Astrocyte of the cerebellum (primary cell): ENCODE data around the gene USP31.

ENCODE experiments used
- DNase-seq: peaks from one replicate; pipeline ENCODE4 v3.0.0-alpha.2; 2011; ENCODE audit warnings: low read depth
- H3K4me3 ChIP-seq: 2 replicates; pipeline ENCODE4 v1.5.1; 2011; ENCODE audit warnings: mild to moderate bottlenecking, low read depth, low read length, moderate library complexity
- CTCF ChIP-seq: IDR thresholded peaks from 2 replicates; pipeline ENCODE4 v1.5.1; 2012; ENCODE audit warnings: low read length, low read depth, moderate library complexity, mild to moderate bottlenecking; ENCODE audit errors: missing control alignments
- in situ Hi-C: cut with HindIII; loops from 2 replicates; pipeline ENCODE4 v1.10.0; 2017; ENCODE audit warnings: low sequenced_read_pairs

Gene USP31

GRCh38 chr16:23160574-23160973 is 11.3 kb upstream of the USP31 start:
- no peak overlapping the region for H3K4me3 ChIP-seq
- DNase-seq, result no peak
- TF ChIP-seq CTCF, result no peak
- in situ Hi-C loops, result no loop called here

- no peak for DNase-seq
- no peak for TF ChIP-seq CTCF
- in situ Hi-C loops, result no loop called here
- H3K4me3 ChIP-seq, result no peak overlapping the region
Observed at GRCh38 chr16:23160082-23160481, 10.8 kb upstream of the USP31 start.

GRCh38 chr16:23158114-23158513 is 8.9 kb upstream of the USP31 start:
- in situ Hi-C loops, result no loop called here
- no peak for TF ChIP-seq CTCF
- H3K4me3 ChIP-seq, result no peak overlapping the region

GRCh38 chr16:23156946-23157460 is 7.8 kb upstream of the USP31 start:
- TF ChIP-seq CTCF, result no peak
- no peak overlapping the region for H3K4me3 ChIP-seq
- no peak for DNase-seq
- in situ Hi-C loops, result no loop called here

More at GRCh38 chr16:23158114-23158513, 8.9 kb upstream of the USP31 start:
- DNase-seq, result no peak

GRCh38 chr16:23156110-23156509 is 6.9 kb upstream of the USP31 start:
- TF ChIP-seq CTCF, result no peak
- in situ Hi-C loops, result no loop called here
- no peak for DNase-seq

GRCh38 chr16:23155445-23156049 is 6.3 kb upstream of the USP31 start:
- no peak for DNase-seq
- TF ChIP-seq CTCF, result peak; percentile 38
- in situ Hi-C loops, result no loop called here

More at GRCh38 chr16:23156110-23156509, 6.9 kb upstream of the USP31 start:
- H3K4me3 ChIP-seq, result no peak overlapping the region

More at GRCh38 chr16:23155445-23156049, 6.3 kb upstream of the USP31 start:
- no peak overlapping the region for H3K4me3 ChIP-seq
